HK-2 (cell line): Measurements from ENCODE around the gene MARCHF10.

Experiments
- DNase-seq: peaks from one replicate; pipeline ENCODE4 v3.0.0-alpha.2; 2018; ENCODE audit not compliant: unreplicated experiment

Gene MARCHF10

GRCh38 chr17:62676952-62677596 is 131.0 kb downstream of the MARCHF10 start:
- DNase-seq, result no peak

- DNase-seq, result no peak
Observed at GRCh38 chr17:62676231-62676943, 131.7 kb downstream of the MARCHF10 start.

- no peak for DNase-seq
Observed at GRCh38 chr17:62675701-62676100, 132.4 kb downstream of the MARCHF10 start.

- no peak for DNase-seq
Observed at GRCh38 chr17:62675260-62675659, 132.9 kb downstream of the MARCHF10 start.

- no peak for DNase-seq
Observed at GRCh38 chr17:62674841-62675240, 133.3 kb downstream of the MARCHF10 start.

- no peak for DNase-seq
Observed at GRCh38 chr17:62674363-62674739, 133.8 kb downstream of the MARCHF10 start.

- DNase-seq, result no peak
Observed at GRCh38 chr17:62673614-62674362, 134.3 kb downstream of the MARCHF10 start.

GRCh38 chr17:62672957-62673356 is 135.2 kb downstream of the MARCHF10 start:
- no peak for DNase-seq

- no peak for DNase-seq
Observed at GRCh38 chr17:62671553-62671952, 136.6 kb downstream of the MARCHF10 start.

GRCh38 chr17:62670202-62670821 is 137.8 kb downstream of the MARCHF10 start:
- no peak for DNase-seq

- no peak for DNase-seq
Observed at GRCh38 chr17:62668091-62668804, 139.9 kb downstream of the MARCHF10 start.

- no peak for DNase-seq
Observed at GRCh38 chr17:62666801-62667591, 141.1 kb downstream of the MARCHF10 start.

GRCh38 chr17:62666061-62666800 is 141.9 kb downstream of the MARCHF10 start:
- no peak for DNase-seq

- no peak for DNase-seq
Observed at GRCh38 chr17:62665599-62665998, 142.5 kb downstream of the MARCHF10 start.

GRCh38 chr17:62664336-62665120 is 143.6 kb downstream of the MARCHF10 start:
- no peak for DNase-seq

- no peak for DNase-seq
Observed at GRCh38 chr17:62663304-62663703, 144.8 kb downstream of the MARCHF10 start.

- DNase-seq, result no peak
Observed at GRCh38 chr17:62662855-62663254, 145.3 kb downstream of the MARCHF10 start.

- no peak for DNase-seq
Observed at GRCh38 chr17:62661337-62661736, 146.8 kb downstream of the MARCHF10 start.

GRCh38 chr17:62660629-62661118 is 147.4 kb downstream of the MARCHF10 start:
- DNase-seq, result no peak
